ENCODE data around the gene ABHD18.

DNA sequence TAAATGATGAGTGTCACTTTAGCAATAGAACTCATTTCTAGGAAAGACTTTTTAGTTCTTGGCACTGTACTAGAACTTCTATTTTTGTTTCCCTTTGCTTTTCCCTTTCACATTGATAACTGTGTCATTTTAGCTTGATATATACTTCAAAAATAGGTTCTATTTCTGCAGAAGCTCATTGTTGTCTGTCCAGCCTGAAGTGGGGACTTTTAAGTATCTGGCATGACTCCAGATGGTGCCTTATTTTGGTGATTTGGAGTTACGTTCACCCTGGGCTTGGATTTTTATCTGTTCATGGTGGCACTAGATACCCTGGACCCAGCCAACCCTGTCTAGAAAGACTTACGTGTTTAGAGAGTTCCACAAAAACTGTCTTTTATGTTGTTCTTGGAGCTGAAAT is 3.4 kb downstream of the ABHD18 start:
- no peak for TF ChIP-seq POLR2A (IDR thresholded peaks at IDR 0.05)
- TF ChIP-seq, protein P1, sequence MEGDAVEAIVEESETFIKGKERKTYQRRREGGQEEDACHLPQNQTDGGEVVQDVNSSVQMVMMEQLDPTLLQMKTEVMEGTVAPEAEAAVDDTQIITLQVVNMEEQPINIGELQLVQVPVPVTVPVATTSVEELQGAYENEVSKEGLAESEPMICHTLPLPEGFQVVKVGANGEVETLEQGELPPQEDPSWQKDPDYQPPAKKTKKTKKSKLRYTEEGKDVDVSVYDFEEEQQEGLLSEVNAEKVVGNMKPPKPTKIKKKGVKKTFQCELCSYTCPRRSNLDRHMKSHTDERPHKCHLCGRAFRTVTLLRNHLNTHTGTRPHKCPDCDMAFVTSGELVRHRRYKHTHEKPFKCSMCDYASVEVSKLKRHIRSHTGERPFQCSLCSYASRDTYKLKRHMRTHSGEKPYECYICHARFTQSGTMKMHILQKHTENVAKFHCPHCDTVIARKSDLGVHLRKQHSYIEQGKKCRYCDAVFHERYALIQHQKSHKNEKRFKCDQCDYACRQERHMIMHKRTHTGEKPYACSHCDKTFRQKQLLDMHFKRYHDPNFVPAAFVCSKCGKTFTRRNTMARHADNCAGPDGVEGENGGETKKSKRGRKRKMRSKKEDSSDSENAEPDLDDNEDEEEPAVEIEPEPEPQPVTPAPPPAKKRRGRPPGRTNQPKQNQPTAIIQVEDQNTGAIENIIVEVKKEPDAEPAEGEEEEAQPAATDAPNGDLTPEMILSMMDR (IDR thresholded peaks at IDR 0.05 in 4 of 5, conservative IDR thresholded peaks at IDR 0.05 in 1 of 5) = no peak
